CD4-positive, alpha-beta T cell treated with Interleukin-21 for 1 hour (primary cell): ENCODE results near the gene C7orf57.
"Not testable (repeated sequence)": the region's sequence is repeated elsewhere in the genome, so short reads cannot be mapped to it uniquely, and the experiment has no call there.

Source experiments
- DNase-seq: peaks from one replicate; pipeline ENCODE4 v3.0.0-alpha.2; 2020

The C7orf57 gene

DNA sequence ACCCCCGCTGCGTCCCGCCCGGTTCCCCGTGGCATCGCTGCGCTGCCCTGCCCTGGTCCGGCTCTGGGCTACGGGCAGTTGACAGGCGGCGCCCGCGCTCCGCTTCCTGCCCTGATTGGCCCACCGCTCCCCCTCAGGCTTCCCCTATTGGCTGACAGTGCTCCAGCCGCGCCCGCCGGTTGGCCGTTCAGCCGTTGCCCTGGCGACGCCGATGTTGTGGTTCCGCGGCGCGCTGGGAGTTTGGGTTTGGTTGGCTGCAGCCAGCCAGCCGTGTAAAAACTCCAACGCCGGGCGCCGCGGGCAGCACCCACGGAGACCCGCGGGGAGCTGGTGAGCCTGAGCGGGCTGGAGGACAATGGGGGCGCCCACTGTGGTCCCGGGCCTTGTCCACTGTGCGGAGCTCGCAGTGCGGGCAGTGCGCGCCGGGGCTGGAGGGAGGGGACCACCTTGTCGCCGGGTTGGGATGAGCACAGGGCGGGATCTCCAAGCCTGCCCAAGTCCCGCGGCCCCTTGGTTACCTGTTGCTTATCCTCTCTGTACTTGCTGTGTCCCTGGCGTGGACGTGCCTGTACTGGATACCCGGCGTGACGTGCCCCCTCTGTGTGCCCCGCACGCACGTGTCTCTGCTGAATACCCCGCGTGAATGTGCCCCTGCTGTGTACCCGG is at the start of gene C7orf57:
Gene C7orf57 (plus strand): TSS at position 243 of the 666 bp plus-strand sequence. CDS start 766 bp downstream, outside the sequence.
- peak; percentile 89 for DNase-seq

DNA sequence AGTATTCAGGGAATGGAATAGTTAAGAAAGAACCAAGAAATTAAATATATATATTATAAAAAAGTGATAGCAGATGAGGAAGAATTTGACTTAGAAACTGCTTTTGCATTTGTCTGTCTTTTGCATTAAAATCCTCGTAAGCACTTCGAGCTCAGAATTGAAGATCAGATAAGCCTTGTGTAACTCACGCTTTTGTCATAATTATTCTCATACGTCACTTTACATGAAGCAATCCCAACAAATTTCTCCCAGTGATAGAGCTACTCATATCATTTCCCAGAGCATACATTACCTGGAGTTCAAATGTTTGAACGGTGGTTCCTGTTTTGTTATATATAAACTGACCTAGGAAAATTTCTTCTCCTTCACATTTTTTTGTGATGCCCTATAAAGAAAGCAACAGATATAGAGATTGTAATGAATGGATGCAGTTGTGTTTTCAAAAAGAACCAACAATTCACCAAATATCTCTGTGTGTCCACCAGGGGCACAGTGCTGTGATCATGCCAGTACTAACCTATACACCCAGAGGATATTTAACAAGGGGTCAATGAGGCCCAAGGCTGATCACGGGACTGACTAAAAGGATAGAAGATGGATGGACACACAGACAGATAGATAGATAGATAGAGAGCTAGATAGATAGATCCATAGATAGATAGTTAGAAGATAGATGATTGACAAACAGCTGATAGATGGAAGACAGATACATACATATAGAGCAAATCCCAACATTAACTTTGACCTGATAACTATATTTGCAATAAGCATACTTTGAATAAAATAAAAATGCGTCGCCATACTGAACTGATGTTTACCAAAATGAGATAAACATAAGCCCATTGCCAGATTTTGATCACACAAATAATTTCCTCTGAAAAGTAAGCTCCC is 46.6 kb upstream of the C7orf57 start:
- no peak for DNase-seq

DNA sequence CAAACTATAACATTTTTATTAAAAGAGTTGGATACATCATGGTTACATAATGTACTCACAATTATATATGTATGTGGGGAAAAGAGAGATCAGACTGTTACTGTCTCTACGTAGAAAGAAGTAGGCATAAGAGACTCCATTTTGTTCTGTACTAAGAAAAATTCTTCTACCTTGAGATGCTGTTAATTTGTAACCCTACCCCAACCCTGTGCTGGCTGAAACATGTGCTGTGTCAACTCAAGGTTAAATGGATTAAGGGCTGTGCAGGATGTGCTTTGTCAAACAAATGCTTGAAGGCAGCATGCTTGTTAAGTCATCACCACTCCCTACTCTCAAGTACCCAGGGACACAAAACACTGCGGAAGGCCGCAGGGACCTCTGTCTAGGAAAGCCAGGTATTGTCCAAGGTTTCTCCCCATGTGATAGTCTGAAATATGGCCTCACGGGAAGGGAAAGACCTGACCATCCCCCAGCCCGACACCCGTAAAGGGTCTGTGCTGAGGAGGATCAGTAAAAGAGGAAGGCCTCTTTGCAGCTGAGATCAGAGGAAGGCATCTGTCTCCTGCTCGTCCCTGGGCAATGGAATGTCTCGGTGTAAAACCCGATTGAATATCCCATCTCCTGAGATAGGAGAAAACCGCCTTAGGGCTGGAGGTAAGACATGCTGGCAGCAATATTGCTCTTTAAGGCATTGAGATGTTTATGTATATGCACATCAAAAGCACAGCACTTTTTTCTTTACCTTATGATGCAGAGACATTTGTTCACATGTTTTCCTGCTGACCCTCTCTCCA is 45.5 kb upstream of the C7orf57 start:
- DNase-seq = not testable (repeated sequence)

DNA sequence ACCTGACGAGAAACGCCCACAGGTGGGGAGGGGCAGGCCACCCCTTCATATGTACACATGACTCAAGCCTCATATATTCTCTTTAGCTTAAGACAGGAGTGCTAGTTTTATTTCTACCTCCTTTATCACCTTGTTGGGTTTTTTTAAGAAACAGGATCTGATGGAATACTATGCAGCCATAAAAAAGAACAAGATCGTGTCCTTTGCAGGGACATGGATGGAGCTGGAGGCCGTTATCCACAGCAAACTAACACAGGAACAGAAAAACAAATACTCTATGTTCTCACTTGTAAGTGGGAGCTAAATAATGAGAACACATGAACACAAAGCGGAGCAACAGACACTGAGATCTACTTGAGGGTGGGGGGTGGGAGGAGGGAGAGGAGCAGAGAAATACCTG is 44.8 kb upstream of the C7orf57 start:
- DNase-seq = no peak

DNA sequence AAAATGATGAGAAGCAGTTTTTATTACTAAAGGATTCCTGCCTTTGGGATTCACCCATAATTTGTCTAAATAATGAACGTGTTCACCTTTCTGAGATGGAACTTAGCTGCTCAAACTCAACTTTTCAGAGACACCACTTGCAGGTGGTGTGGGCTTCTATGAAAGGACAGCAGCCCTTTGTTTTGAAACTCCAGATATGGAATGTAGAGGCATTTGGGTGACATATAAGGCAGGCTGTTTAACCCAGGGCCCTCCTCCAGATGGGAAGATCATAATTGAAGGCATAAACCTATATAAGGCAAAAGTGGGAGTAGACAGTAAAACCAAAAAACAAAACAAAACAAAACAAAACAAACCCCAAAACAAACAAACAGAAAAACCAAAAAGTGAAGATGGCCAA is 44.1 kb upstream of the C7orf57 start:
- no peak for DNase-seq

DNA sequence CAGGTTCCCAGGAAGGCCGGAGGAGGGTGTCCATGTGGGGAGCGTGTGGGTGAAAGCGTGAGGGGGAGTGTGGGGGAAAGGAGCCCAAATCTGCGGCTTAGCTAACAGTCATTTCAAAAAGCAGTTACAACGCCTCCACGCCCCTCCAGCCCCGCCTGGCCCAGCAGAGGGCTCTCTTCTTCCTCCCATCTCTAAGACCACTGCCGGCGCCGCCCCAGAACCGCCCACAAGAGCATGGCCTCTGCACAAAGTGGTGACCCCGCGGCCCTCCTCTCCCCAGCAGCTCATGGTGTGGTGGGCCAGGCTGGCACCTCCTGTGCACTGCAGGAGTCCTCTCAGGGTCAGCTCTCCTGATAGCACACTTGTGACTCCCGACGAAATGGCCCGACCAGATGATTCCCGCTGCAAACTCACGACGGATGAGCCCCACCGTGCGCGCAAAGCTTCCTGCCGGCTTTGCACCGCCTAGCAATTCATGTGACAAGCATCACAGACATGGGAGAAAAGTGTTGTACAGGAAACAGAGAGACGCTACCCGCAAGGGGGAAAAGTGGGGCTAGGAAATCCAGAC is 43.5 kb upstream of the C7orf57 start:
- DNase-seq = peak; percentile 86

DNA sequence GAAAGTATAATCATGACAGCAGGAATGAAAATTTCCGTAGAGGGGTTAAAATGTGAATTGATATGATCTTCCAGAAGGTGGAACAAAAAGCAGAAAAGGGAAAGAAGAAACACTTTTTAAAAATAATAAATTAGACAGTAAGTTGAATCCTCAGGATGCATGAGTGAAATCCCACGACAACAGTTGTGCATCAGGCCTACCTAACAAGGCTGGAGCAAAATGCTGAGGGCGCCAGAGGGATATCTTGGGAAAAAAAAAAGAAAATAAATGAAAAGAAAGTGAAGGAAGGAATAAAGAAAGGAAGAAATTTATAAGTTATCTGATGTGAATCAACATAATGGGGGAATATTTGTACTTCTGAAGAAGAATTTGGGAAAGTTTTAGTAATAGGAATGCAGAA is 42.9 kb upstream of the C7orf57 start:
- no peak for DNase-seq

DNA sequence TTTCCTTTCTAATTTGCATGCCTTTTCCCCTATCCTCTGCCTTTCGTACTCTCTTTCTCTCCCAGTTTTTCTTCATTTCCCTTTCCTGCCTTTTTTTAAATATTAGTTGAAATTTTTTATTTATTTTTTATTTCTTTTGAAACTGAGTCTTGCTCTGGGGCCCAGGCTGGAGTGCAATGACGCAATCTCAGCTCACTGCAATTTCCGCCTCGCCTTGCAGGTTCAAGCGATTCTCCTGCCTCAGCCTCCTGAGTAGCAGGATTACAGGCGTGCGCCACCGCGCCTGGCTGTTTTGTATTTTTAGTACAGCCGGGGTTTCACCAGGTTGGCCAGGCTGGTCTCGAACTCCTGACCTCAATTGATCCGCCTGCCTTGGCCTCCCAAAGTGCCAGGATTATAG is 35.9 kb upstream of the C7orf57 start:
- DNase-seq = no peak

DNA sequence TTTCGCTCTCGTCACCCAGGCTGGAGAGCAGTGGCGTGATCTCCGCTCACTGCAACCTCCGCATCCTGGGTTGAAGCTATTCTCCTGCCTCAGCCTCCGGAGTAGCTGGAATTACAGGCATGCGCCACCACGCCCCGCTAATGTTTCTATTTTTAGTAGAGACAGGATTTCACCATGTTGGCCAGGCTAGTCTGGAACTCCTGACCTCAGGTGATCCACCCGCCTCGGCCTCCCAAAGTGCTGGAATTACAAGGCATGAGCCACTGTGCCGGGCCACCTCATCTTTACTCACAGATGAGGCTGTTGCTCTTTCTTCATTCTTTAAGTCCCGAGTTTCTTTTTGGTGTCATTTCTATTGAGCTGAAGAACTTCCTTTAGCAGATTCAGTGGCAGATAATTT is 35.2 kb upstream of the C7orf57 start:
- not testable (repeated sequence) for DNase-seq

DNA sequence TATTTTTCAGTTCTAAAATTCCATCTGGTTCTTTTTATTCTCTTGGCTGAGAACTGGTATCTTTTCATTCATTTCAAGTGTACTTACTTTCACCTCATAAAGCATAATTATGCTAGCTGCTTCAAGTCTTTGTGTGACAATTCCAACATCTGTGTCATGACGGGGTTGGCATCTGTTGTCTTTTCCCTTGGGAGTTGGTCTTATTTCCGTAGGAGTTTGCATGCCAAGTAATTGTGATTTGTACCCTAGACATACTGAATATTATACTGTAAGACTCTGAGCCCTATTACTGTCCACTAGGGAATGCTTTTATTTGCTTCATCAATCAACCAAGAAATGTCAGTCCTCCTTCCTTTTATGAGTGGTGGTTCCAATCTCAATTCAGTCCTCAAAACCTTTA is 31.3 kb upstream of the C7orf57 start:
- DNase-seq = no peak

DNA sequence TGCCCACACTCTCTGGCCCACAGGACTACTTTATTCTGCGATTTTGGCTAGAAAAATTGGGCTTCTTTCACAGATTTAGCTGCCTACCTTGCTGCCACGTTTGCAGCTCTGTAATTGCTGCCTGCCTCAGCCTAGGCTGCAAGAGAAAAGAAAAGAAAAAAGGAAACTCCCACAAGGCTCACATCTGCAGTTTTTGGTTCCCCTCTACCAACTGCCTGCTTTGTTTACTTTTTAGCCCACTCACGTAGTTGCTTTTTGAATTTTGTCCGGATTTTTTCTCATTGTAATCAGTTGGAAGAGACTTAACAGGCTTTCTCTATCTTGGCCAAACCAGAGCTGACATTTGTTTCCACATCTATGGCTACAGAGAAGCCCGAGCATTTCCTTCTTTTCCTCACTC is 30.7 kb upstream of the C7orf57 start:
- DNase-seq = no peak

DNA sequence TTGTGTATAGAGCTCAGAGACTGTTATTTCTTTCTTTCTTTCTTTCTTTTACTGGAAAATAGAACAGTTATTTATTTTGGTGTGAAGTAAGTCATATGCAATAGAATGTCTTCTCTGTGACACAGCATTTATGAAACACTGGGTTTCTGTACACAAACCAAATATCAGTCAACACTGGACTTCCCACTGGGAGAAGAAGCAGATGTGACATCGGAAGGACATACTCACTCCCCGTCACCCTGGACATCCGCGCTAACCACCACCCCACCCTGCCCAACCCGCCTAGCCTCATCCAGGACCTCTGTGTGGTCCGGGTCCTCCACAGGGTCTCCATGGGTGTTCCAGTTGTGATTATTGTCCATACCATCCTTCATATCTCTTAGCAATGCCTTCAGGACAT is 28.5 kb upstream of the C7orf57 start:
- DNase-seq = no peak

DNA sequence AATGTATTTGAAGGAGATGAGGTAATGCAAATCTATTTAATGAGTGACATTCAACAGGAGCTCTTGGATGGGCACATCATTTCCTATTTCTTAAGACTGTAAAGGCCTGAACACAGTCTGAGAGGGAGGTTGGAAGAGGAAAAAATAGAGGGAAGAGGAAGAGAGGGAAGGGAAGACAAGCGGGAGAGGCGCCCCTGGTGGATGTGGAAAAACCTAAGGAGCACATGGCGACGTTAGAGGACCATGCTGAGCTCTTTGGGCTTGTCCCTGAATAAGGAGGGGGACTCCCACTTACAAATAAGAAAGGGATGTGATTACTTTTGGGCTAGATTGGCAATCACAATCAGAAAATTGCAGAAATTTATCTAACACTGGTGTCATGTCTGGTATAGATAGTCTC is 26.1 kb upstream of the C7orf57 start:
- no peak for DNase-seq

DNA sequence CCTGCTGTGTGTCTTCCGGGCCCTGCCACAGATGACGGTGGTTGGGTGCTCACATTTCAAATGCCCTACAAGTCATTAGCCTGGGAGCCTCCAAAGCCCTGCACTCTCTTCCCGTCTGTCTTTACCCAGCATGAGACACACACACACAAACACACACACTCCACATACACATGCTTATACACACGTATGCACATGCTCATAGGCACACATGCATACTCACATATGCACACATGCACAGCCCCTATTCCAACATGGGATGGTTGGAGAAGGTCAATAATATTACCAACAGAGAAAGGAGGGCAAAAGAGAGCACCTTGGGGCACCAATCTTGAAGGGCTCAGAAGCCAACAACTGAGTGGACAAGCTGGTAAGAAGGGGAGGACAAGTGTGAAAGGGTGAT is 25.4 kb upstream of the C7orf57 start:
- DNase-seq = no peak

DNA sequence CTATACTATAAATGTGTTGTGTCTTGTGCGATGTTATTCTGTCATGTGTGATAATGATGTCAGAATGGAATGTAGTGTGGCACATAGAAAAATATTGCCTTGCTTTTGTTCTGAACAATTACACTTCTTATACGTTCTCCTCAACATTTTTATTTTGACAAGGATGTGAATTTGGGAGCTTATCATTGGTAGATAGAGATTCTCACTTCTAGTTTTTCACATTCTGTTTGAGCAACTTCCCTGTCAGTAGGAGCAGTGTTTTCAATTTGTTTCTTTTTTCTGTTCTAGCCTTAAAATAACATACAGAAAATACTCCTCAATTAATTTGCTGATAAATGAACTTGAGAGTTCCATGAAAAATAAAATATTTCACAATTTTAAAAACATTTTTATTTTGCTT is 24.0 kb upstream of the C7orf57 start:
- DNase-seq = no peak

DNA sequence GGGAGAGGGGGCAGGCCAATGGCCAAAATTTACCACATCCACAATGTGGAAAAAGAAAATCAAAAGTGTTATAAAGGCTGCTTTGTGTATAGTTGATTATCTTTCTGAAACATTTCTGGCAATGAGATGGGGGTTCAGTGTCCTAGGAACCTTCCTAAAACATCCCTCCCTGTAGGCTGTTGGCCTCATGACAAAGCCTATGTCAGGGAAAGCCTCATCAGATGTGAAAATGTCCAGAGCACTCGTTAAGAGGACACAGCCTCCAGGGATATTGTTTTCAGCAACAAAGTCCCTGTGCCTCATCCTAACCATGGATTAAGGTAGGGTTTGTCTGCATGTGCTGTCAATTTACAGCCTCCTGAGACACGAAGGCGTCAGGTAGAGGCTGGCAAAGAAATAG is 23.4 kb upstream of the C7orf57 start:
- no peak for DNase-seq

DNA sequence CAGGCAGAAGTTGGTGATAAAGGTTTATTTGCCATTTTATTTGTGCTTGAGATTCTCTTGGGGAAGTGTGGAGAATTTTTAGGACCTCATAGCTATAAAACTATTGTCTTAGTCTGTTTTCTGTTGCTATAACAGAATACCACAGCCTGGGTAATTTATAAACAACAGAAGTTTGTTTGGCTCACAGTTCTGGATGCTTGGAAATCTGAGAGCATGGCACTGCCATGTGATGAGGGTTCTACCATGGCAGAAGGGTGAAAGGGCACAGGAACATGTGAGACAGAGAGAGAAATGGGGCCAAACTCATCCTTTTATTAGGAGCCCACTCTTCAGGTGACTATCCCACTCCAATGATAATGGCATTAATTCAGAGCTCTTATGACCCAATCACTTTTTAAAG is 18.7 kb upstream of the C7orf57 start:
- DNase-seq = no peak

DNA sequence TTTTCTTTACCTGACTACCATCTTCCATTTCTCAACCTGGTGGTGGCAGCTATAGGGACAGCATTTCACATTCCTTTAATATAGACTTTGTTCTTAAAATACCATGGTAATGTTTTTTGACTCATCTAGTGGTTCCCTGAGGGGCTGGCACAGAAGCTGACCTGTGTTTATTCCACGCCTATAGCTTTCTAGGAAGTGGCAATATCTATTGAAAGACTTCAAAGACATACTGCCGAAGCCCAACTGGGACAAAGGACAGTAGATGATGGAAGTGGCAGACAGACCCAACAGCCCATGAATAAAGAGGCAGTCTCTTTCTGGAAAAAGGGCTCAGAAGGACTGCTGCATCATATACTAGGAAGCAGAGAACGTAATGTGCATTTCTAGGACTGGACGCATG is 17.7 kb upstream of the C7orf57 start:
- DNase-seq = no peak

DNA sequence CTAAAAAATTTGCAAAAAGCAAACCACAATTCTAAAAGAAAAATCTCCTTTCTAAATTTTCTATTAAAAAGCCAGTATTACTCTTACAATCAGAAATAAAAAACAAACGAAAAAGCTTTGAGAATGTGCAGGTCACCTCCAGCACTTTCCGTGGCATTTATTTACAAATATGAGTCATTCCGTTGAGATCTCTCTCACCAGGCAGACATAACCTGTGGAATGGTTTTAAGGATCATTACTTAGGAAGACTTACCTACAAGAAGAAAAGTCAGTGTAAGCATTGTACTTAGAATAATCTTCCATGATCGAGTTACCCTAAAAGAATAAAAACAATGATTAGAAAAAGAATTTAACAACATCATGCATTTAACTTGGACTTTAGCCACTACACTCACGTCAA is 9.7 kb upstream of the C7orf57 start:
- DNase-seq = no peak

DNA sequence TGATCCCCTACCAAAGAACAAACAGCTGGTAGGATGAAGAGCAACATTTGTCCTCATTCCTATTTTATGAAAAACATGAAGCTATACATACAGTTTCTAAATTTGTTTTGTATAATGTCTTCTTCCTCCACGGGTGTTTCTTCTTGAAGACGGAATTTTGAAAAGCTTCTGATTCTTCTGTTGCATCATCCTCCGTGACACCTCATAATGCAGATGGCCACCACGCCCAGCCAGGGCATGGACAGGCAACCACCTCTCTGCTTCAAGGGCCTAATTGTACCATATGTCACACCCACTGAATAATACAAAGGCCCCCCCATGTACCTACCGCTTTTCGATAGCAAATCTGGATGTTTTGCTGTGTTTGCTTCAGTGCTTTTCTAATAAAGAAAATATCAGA is 6.4 kb upstream of the C7orf57 start, which contains the start of gene SUN3:
Gene SUN3 (minus strand): TSS at position 170 of the 400 bp plus-strand sequence. CDS start 169 bp downstream, at position 1.
- no peak for DNase-seq

DNA sequence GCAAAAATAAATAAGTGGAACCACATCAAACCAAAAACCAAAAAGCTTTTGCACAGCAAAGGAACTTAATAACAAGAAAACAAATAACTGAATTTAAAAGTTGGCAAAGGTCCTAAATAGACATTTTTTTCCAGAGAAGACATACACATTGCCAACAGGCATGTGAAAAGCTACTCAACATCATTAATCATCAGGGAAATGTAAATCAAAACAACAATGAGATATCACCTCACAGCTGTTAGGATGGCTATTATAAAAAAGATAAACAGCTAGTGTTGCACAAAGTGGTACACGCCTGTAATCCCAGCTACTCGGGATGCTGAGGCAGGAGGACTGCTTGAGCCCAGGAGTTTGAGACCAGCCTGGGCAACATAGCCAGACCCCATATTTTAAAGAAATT is 4.2 kb upstream of the C7orf57 start:
- no peak for DNase-seq

DNA sequence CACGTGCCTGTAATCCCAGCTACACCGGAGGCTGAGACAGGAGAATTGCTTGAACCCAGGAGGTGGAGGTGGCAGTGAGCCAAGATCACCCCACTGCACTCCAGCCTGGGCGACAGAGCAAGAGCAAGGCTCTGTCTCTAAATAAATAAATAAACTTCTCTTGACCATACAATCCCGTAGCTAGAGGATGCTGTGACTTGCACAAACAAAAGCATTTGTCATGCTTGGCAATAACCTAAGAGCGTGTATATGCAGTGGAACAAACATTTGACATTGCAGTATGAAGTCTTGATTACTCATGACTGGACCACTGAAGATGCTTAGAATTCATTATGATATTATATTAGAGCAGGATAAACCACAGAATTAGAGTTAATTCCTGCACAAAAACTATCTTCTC is 1.4 kb upstream of the C7orf57 start:
- DNase-seq = no peak

DNA sequence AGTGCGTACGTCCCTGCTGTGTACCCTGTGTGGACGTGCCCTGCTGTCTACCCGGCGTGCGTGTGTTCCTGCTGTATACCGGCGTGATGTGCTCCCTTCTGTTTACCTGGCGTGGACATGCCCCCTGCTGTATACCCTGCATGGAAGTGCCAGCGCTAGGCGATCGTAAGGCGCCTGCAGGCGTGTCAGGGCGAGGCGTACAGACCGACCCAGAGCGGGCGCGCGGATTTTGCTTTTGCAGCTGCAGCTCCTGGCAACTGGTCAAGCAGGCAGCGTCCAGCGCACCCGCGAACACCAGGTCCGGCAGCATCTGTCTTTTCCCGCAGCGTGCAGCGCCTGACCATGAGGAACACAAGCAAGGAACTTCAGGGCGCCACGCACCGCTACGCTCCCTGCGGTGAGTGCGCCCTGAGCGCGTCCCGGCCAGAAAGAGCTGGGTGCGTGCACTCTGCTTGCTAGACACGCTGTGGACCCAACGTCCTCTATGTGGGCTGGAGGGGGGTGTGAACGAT is 680 bp downstream of the C7orf57 start:
- no peak for DNase-seq
